Caco-2 (cell line): Measurements from ENCODE around the gene PSMC3. TPM values are rescaled to one million over a fixed set of nuclear protein-coding genes. Genes with fewer than 3 reads are reported as not detected.
A peak's percentile ranks its signal among the peaks of the same experiment; 100 is the strongest.

Experiments used
- BruUV-seq: library from RNA; stranded (reverse); fragments of 400-500 nt; replicated peaks from 2 replicates; lab custom pipeline; 2021; lab: Mats Ljungman, UMichigan
- CTCF ChIA-PET: fragments of 300-600 bp; sonication (Branson Sonifier 250); formaldehyde crosslinking; loops from one replicate; lab custom pipeline; 2022; ENCODE audit warnings: antibody characterized with exemption; lab: Charles Lee
- POLR2A ChIA-PET: fragments of 300-600 bp; sonication (Branson Sonifier 250); formaldehyde crosslinking; loops from one replicate; lab custom pipeline; 2022; ENCODE audit warnings: antibody characterized with exemption; lab: Charles Lee
- DNase-seq, 2 experiments: peaks; one replicate each; pipeline versions ENCODE4 v3.0.0 to v3.0.0-alpha.2; 2020 to 2022
- H3K27me3 ChIP-seq: replicated peaks from 2 replicates; pipeline ENCODE4 v1.6.0; 2011; ENCODE audit warnings: low read length; ENCODE audit not compliant: control insufficient read depth, insufficient read depth
- H3K36me3 ChIP-seq: 2 replicates; pipeline ENCODE4 v1.5.1; 2011; ENCODE audit warnings: low read length; ENCODE audit not compliant: control insufficient read depth, insufficient read depth
- H3K4me1 ChIP-seq: fragments of 250-450 bp; sonication (Bioruptor Pico); 2 replicates; pipeline ENCODE4 v1.5.1; 2020; ENCODE audit warnings: mild to moderate bottlenecking
- H3K4me3 ChIP-seq: 2 replicates; pipeline ENCODE4 v1.5.1; 2011; ENCODE audit warnings: low read depth, mild to moderate bottlenecking, control low read depth, low read length
- H3K9me3 ChIP-seq: fragments of 250-450 bp; sonication (Bioruptor Pico); 2 replicates; pipeline ENCODE4 v1.5.1; 2020; ENCODE audit warnings: mild to moderate bottlenecking, moderate library complexity
- H3K27ac Mint-ChIP-seq: one replicate; pipeline ENCODE4 v1.8.0; 2022; ENCODE audit warnings: mixed read lengths; ENCODE audit not compliant: unreplicated experiment
- H3K27me3 Mint-ChIP-seq: one replicate; pipeline ENCODE4 v1.8.0; 2022; ENCODE audit warnings: mixed read lengths; ENCODE audit not compliant: insufficient read depth, unreplicated experiment
- H3K36me3 Mint-ChIP-seq: one replicate; pipeline ENCODE4 v1.8.0; 2022; ENCODE audit warnings: mild to moderate bottlenecking, mixed read lengths; ENCODE audit not compliant: insufficient read depth, unreplicated experiment
- H3K4me1 Mint-ChIP-seq: one replicate; pipeline ENCODE4 v1.8.0; 2022; ENCODE audit warnings: low read depth, mixed read lengths; ENCODE audit not compliant: unreplicated experiment
- H3K4me3 Mint-ChIP-seq: one replicate; pipeline ENCODE4 v1.8.0; 2022; ENCODE audit warnings: mild to moderate bottlenecking, moderate library complexity, mixed read lengths; ENCODE audit not compliant: unreplicated experiment
- H3K9me3 Mint-ChIP-seq: one replicate; pipeline ENCODE4 v1.8.0; 2022; ENCODE audit warnings: mixed read lengths; ENCODE audit not compliant: unreplicated experiment
- CTCF ChIP-seq, 2 experiments: fragments of 200-600 bp in 1 of 2; IDR thresholded peaks; 1 replicate in 1 of 2; 2 replicates in 1 of 2; pipeline versions ENCODE4 v1.5.1 to v1.8.0; 2011 to 2022; ENCODE audit warnings: antibody characterized with exemption in 1 of 2, control low read depth in 1 of 2, inconsistent platforms in 1 of 2, low read depth in 1 of 2, low read length in 1 of 2, mild to moderate bottlenecking in 1 of 2, moderate library complexity in 1 of 2; ENCODE audit not compliant: insufficient read depth in 1 of 2, severe bottlenecking in 1 of 2, unreplicated experiment in 1 of 2
- intact Hi-C: fragments of 100-400 bp; cut with micrococcal nuclease; formaldehyde crosslinking; loops from one replicate; pipeline ENCODE4 v1.10.0; 2022; ENCODE audit not compliant: unreplicated experiment
- total RNA-seq: library from RNA; stranded (reverse); gene quantifications from 2 replicates; pipeline ENCODE4 v1.2.3, GENCODE V29; 2022

The PSMC3 gene
- total RNA-seq, 1 experiment from 2014 or later = 196 TPM

DNA sequence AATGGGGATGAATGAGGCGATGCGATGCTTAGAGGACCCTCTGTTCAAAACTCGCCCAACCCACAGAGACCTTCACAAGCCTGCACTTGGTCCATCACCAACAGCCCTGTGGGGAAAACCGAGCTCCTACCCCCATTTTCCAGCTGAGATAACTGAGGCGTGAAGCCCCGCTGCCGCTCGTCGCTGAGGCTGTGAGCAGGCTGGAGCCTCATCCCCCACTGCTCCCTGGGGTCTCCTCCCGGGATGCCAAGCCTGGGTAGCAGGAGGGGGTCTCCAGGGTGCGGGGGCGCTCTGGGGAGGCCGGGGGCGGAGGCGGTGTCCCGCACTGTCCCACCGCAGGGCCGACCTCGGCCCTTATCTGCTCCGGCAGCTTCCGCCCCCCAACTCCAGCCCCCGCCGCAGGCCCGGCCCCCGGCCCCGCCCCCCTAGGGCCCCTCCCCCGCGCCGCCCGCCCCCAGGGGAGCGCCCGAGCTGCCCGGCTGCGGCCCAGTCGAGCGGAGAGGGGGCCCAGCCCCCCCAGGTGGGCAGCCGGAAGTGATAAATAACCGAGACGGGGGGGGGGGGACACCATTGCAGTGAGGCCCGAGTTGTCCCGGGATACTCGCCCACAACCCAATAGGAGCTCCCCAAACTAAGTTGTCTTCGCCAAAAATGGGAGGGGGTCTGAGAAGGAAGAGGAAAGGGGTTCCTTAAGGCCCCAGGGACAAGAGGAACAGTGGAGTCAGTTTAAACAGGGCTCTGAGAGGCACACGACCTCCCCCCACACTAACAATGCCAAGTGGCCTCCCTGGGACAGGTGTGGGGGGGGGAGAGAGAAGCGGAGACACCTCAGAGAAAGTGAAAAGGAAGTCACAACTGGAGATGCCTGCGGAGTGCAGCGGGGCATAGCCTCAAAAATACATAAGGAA lies 26.1 kb downstream of the PSMC3 start:
- CTCF ChIA-PET = interaction anchor here (0.6 to 0.7 kb wide), 4 partner anchors 23 to 153 kb away, joined by 3 to 8 read pairs (median 4); no protein-coding TSS in a partner anchor

DNA sequence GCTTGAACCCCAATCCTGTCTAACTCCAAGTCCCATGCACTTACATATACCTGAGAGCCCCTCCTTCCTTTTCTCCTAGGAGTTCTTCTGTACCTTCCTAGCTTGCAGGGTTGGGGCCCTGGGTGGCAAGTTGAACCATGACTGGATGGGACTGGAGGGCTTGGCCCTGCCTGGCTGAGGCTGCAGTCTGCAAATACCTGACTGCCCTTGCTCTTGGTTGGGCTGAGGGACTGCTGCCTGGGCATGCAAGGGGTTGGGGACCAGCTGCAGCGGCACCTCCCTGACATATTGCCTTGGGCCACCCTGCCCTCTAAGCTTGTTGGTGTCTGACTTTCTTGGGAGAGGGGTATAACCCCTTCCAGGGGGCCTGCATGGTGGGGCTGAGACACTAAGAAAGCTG lies 27.7 kb downstream of the PSMC3 start:
- Histone ChIP-seq H3K9me3 (no peaks in the 10 kb centered on the region), H3K27me3 (no peaks in the 10 kb centered on the region), H3K4me1 (0 out of 2 replicates have a peak, but pooled peaks cover 4% of the 10 kb centered on the region), H3K36me3 (no peaks in the 10 kb centered on the region), H3K4me3 (no peak overlapping the region)
- DNase-seq = no peak
- ChIA-PET CTCF (no interaction called here), POLR2A (no interaction called here)
- Mint-ChIP-seq H3K9me3 (no peaks in the 10 kb centered on the region), H3K4me3 (no peak overlapping the region), H3K4me1 (no peaks in the 10 kb centered on the region), H3K36me3 (no peaks in the 10 kb centered on the region), H3K27ac (no peak overlapping the region), H3K27me3 (no peaks in the 10 kb centered on the region)
- BruUV-seq = no TSS peak
- intact Hi-C loops = no loop called here
- TF ChIP-seq CTCF (IDR thresholded peaks at IDR 0.05; ENCODE audit: insufficient read depth in 1 of 2, low read depth in 1 of 2, low read length in 1 of 2, severe bottlenecking in 1 of 2, unreplicated experiment in 1 of 2) = no peak

More for the DNA sequence above, 26.1 kb downstream of the PSMC3 start:
- intact Hi-C loops = no loop called here
- Histone ChIP-seq H3K36me3 (no peaks in the 10 kb centered on the region), H3K27me3 (no peaks in the 10 kb centered on the region), H3K4me3 (peak overlapping the region; percentile 45), H3K9me3 (no peaks in the 10 kb centered on the region), H3K4me1 (0 out of 2 replicates have a peak, but pooled peaks cover 4% of the 10 kb centered on the region)
- H3K9me3 Mint-ChIP-seq = no peaks in the 10 kb centered on the region
- BruUV-seq = no TSS peak
- H3K27ac Mint-ChIP-seq = no peak overlapping the region
- TF ChIP-seq CTCF (IDR thresholded peaks at IDR 0.05; ENCODE audit: insufficient read depth in 1 of 2, low read depth in 1 of 2, low read length in 1 of 2, severe bottlenecking in 1 of 2, unreplicated experiment in 1 of 2) = no peak
- POLR2A ChIA-PET = interaction anchor here (0.6 to 1.3 kb wide), 2 partner anchors 27 to 151 kb away, joined by 3 read pairs; partner anchors contain the start of genes ACP2 and PSMC3
- H3K36me3 Mint-ChIP-seq = no peaks in the 10 kb centered on the region
- peak in 1 of 2 experiments; percentile 32 for DNase-seq
- H3K4me3 Mint-ChIP-seq = peak overlapping the region; percentile 73
- no peaks in the 10 kb centered on the region for H3K27me3 Mint-ChIP-seq
- H3K4me1 Mint-ChIP-seq = no peaks in the 10 kb centered on the region

- Mint-ChIP-seq H3K27me3 (no peaks in the 10 kb centered on the region), H3K36me3 (no peaks in the 10 kb centered on the region), H3K9me3 (no peaks in the 10 kb centered on the region), H3K27ac (no peak overlapping the region), H3K4me1 (no peaks in the 10 kb centered on the region), H3K4me3 (no peak overlapping the region)
- intact Hi-C loops = no loop called here
- Histone ChIP-seq H3K36me3 (no peaks in the 10 kb centered on the region), H3K9me3 (no peaks in the 10 kb centered on the region), H3K4me1 (0 out of 2 replicates have a peak, but pooled peaks cover 4% of the 10 kb centered on the region), H3K4me3 (no peak overlapping the region), H3K27me3 (no peaks in the 10 kb centered on the region)
- ChIA-PET POLR2A (no interaction called here), CTCF (no interaction called here)
- TF ChIP-seq CTCF (IDR thresholded peaks at IDR 0.05; ENCODE audit: insufficient read depth in 1 of 2, low read depth in 1 of 2, low read length in 1 of 2, severe bottlenecking in 1 of 2, unreplicated experiment in 1 of 2) = no peak
- no TSS peak for BruUV-seq
- no peak for DNase-seq
Measured at GRCh38 chr11:47398011-47398410, 28.2 kb downstream of the PSMC3 start.
